Measurements from ENCODE around the gene DENND1A.

Gene DENND1A

GRCh38 chr9:123508048-123508447, 421.9 kb downstream of the DENND1A start:
- no peak for DNase-seq (ENCODE audit: low read depth in 2 of 3, low spot score in 2 of 3)

GRCh38 chr9:123505496-123505895, 424.4 kb downstream of the DENND1A start:
- DNase-seq (ENCODE audit: low read depth in 2 of 3, low spot score in 2 of 3) = no peak

- no peak for DNase-seq (ENCODE audit: low read depth in 2 of 3, low spot score in 2 of 3)
Observed at GRCh38 chr9:123500336-123500735, 429.6 kb downstream of the DENND1A start.

- DNase-seq (ENCODE audit: low read depth in 2 of 3, low spot score in 2 of 3) = no peak
Observed at GRCh38 chr9:123497830-123498229, 432.1 kb downstream of the DENND1A start.

- DNase-seq (ENCODE audit: low read depth in 2 of 3, low spot score in 2 of 3) = no peak
Observed at GRCh38 chr9:123495731-123496130, 434.2 kb downstream of the DENND1A start.

- DNase-seq (ENCODE audit: low read depth in 2 of 3, low spot score in 2 of 3) = no peak
Observed at GRCh38 chr9:123493627-123494026, 436.3 kb downstream of the DENND1A start.

- DNase-seq (ENCODE audit: low read depth in 2 of 3, low spot score in 2 of 3) = no peak
Observed at GRCh38 chr9:123490688-123491087, 439.2 kb downstream of the DENND1A start.

- no peak for DNase-seq (ENCODE audit: low read depth in 2 of 3, low spot score in 2 of 3)
Observed at GRCh38 chr9:123488722-123489321, 441.1 kb downstream of the DENND1A start.

GRCh38 chr9:123487944-123488548, 441.9 kb downstream of the DENND1A start:
- no peak for DNase-seq (ENCODE audit: low read depth in 2 of 3, low spot score in 2 of 3)

GRCh38 chr9:123486431-123486830, 443.5 kb downstream of the DENND1A start:
- no peak for DNase-seq (ENCODE audit: low read depth in 2 of 3, low spot score in 2 of 3)

GRCh38 chr9:123485216-123485615, 444.7 kb downstream of the DENND1A start:
- no peak for DNase-seq (ENCODE audit: low read depth in 2 of 3, low spot score in 2 of 3)

GRCh38 chr9:123484130-123484529, 445.8 kb downstream of the DENND1A start:
- no peak for DNase-seq (ENCODE audit: low read depth in 2 of 3, low spot score in 2 of 3)

- DNase-seq (ENCODE audit: low read depth in 2 of 3, low spot score in 2 of 3) = no peak
Observed at GRCh38 chr9:123483191-123483803, 446.6 kb downstream of the DENND1A start.

- no peak for DNase-seq (ENCODE audit: low read depth in 2 of 3, low spot score in 2 of 3)
Observed at GRCh38 chr9:123482295-123482968, 447.5 kb downstream of the DENND1A start.

GRCh38 chr9:123481209-123481865, 448.6 kb downstream of the DENND1A start:
- DNase-seq (ENCODE audit: low read depth in 2 of 3, low spot score in 2 of 3) = no peak

GRCh38 chr9:123480791-123481190, 449.1 kb downstream of the DENND1A start:
- DNase-seq (ENCODE audit: low read depth in 2 of 3, low spot score in 2 of 3) = no peak

GRCh38 chr9:123480096-123480495, 449.8 kb downstream of the DENND1A start:
- no peak for DNase-seq (ENCODE audit: low read depth in 2 of 3, low spot score in 2 of 3)

- no peak for DNase-seq (ENCODE audit: low read depth in 2 of 3, low spot score in 2 of 3)
Observed at GRCh38 chr9:123478967-123479602, 450.8 kb downstream of the DENND1A start.

- no peak for DNase-seq (ENCODE audit: low read depth in 2 of 3, low spot score in 2 of 3)
Observed at GRCh38 chr9:123478160-123478559, 451.8 kb downstream of the DENND1A start.

GRCh38 chr9:123475407-123475806, 454.5 kb downstream of the DENND1A start:
- DNase-seq (ENCODE audit: low read depth in 2 of 3, low spot score in 2 of 3) = no peak
